DMS114 treated with DMSO at 0.1 percent for 48 hours (cell line): Measurements from ENCODE around the gene GARIN3.
A peak's percentile ranks its signal among the peaks of the same experiment; 100 is the strongest.

Experiments used
- DNase-seq: peaks from one replicate; lab custom pipeline; 2025; ENCODE audit not compliant: unreplicated experiment; lab: John Stamatoyannopoulos, UW

GARIN3 gene

DNA sequence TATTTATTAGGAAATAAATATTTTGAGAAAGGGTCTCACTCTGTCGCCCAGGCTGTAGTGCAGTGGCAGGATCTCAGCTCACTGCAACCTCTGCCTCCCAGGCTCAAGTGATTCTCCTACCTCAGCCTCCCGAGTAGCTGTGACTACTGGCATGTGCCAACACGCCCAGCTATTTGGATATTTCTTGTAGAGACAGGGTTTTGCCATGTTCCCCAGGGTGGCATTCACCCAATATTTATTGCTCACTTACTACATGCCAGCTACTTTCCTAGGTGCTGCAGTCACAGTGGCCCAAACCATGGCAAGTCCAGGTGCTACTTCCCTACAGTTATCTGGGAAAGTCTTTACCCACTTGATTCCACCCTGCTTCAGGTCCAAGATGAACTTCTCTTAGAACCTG lies 15.1 kb downstream of the GARIN3 start:
- DNase-seq: no peak

DNA sequence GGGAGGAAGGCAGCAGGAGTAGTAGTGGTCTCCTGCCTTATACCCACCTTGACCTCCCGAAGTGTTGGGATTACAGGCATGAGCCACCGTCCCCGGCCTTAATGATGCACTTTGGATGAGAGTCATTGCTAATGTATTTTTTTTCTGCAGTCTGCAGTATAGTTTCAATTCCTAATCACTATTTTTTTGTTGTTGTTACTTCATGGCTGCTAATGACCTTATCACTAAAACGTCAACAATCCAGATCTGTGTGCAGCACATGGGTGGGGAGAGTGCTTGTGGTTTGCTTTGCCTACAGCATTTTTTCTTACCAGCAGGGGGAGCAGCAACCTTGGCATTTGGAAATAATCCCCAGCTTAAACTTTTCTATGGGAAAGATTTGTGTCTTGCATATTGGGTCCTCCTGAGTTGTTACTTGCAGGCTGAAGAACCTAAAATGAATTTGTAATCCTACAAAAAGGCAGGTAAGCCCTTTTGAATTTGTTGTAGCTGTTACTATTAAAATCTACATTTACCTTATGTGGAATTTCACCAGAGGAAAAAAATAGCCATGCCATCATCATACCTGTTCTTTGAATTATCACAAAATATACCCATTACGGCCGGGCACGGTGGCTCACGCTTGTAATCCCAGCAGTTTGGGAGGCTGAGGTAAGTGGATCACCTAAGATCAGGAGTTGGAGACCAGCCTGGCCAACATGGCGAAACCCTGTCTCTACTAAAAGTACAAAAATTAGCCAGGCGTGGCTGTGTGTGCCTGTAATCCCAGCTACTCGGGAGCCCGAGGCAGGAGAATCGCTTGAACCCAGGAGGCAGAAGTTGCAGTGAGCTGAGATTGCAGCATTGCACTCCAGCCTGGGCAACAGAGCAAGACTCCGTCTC lies 17.1 kb downstream of the GARIN3 start:
- peak; percentile 69 for DNase-seq

GRCh38 chr5:157143127-157143971 lies 22.7 kb downstream of the GARIN3 start:
- peak; percentile 96 for DNase-seq

- DNase-seq: peak; percentile 99
Measured at GRCh38 chr5:157142317-157143126, 23.5 kb downstream of the GARIN3 start, which contains the start of gene MED7. MED7 (minus strand) TSS chr5:157142865; CDS start chr5:157139431, 3,434 bp downstream.

DNA sequence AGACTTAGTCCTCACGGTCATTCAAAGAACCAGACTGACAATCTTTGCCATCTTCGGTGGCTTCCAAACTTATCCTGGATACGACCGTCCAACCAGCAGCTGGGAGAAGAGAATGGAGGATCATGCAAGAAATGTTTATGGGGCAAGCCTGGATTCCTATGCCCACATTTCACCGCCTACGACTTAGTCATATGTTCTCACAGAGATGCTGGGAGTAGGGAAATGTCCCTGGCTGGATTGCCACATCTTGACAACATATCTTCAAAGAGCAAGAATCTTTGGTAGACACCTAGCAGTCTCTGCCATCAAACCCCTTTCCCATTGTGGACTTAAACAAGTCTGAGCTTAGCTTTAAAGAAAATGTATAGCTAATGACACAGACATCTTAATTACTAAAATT lies 28.4 kb downstream of the GARIN3 start:
- DNase-seq: no peak

- no peak for DNase-seq
Measured at GRCh38 chr5:157132281-157132612, 33.8 kb downstream of the GARIN3 start.

DNA sequence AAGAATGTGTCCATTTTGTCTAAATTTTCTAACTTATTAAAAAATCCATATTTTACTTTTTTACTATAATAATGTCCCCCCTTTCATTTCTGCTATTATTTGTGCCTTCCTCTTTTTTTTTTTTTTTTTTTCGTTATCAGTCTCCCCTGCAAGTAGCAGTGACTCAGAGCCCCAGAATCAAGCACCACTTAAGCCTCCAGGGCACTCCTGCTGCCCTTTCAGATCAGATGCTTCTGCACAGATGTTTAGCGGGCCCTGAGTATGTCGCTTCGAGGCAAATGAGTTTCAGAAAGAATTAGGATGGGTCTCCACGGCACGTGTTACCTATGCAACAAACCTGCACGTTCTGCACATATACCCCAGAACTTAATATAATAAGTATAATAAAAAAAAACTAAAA lies 35.1 kb downstream of the GARIN3 start:
- no peak for DNase-seq

DNA sequence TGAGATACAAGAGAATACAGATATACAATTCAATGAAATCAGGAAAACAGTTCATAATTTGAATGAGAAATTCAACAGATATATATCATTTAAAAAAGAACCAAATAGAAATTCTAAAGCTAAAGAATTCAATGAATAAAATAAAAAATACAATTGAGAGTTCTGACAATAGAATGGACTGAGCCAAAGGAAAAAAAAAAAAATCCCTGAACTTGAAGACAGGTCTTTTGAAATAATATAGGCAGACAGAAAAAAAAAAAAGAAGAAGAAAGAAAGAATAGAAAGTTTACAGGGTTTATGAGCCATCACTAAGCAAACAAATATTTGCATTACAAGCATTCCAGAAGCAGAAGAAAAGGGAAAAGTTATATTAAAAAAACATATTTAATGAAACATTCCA lies 44.4 kb downstream of the GARIN3 start:
- DNase-seq: no peak

GRCh38 chr5:157120102-157120501 lies 46.0 kb downstream of the GARIN3 start:
- no peak for DNase-seq

DNA sequence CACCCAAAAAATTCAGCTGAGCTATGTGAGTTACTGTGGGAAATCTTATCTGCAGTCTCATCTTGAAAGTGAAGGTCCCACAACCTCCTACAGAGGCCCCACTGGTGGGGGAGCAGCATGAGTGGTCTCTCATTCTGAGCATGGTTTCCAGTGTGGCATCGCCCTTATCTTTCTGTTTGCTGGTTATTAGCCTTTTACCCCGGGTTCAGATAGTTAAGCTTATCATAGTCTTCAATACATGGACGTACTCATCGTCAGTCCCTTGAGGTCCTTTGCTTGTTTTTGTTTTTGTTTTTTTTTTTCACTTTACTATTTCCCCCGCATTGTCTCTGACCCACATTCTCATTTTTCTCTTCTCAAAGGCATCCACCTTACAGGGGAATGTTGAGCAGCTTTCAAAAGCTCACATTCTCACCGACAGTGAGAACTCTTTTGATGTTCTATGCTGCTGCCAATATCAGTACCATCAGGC lies 49.5 kb downstream of the GARIN3 start:
- no peak for DNase-seq

DNA sequence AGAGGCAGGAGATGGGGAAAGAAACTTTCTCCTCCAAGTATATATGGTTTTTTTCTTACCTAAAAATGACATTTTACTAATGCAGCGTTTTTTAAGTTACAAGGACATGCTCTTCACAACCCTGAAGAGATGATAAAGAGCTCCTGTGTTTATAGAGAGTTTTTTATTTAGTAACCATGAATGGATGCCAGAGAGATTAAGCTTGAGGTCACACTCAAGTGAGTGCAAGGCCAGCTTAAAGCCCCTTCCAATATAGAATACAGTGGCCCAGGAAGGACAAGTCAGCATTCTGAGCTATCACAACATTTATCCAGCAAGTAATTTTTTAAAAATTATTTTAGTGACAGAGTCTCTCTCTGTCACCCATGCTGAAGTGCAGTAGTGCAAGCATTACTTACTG lies 50.6 kb downstream of the GARIN3 start:
- DNase-seq: no peak

- no peak for DNase-seq
Measured at GRCh38 chr5:157115012-157115411, 51.1 kb downstream of the GARIN3 start.

- DNase-seq: no peak
Measured at GRCh38 chr5:157113002-157113401, 53.1 kb downstream of the GARIN3 start.
